GM18867 (cell line): Measurements from ENCODE around the gene ATG16L1.

Experiments used
- ATAC-seq: cut with Tn5 transposase; IDR thresholded peaks from one replicate; pipeline ENCODE4 v1.9.1; 2021; ENCODE audit warnings: mild to moderate bottlenecking, moderate library complexity; ENCODE audit not compliant: unreplicated experiment

The ATG16L1 gene

GRCh38 chr2:233226511-233227031, 24.9 kb upstream of the ATG16L1 start:
- no peak for ATAC-seq

- ATAC-seq = no peak
These were observed 24.0 kb upstream of the ATG16L1 start for GRCh38 chr2:233227346-233227978.

- no peak for ATAC-seq
These were observed 23.1 kb upstream of the ATG16L1 start for GRCh38 chr2:233228376-233228775.

- no peak for ATAC-seq
These were observed 17.7 kb upstream of the ATG16L1 start for GRCh38 chr2:233233618-233234230.

GRCh38 chr2:233234264-233234663, 17.2 kb upstream of the ATG16L1 start:
- ATAC-seq = no peak

- no peak for ATAC-seq
These were observed 16.5 kb upstream of the ATG16L1 start for GRCh38 chr2:233234996-233235395.

GRCh38 chr2:233235977-233236376, 15.5 kb upstream of the ATG16L1 start:
- ATAC-seq = no peak

- ATAC-seq = no peak
These were observed 14.5 kb upstream of the ATG16L1 start for GRCh38 chr2:233236820-233237589.

- ATAC-seq = peak; percentile 53
These were observed 10.6 kb upstream of the ATG16L1 start for GRCh38 chr2:233240897-233241296.

GRCh38 chr2:233241803-233242202, 9.7 kb upstream of the ATG16L1 start:
- no peak for ATAC-seq

GRCh38 chr2:233242231-233242927, 9.1 kb upstream of the ATG16L1 start:
- no peak for ATAC-seq

GRCh38 chr2:233243348-233243747, 8.1 kb upstream of the ATG16L1 start:
- ATAC-seq = no peak

- no peak for ATAC-seq
These were observed 6.7 kb upstream of the ATG16L1 start for GRCh38 chr2:233244818-233245217.

GRCh38 chr2:233245406-233245805, 6.1 kb upstream of the ATG16L1 start:
- ATAC-seq = no peak

GRCh38 chr2:233247116-233247515, 4.4 kb upstream of the ATG16L1 start:
- ATAC-seq = no peak

GRCh38 chr2:233247744-233248143, 3.7 kb upstream of the ATG16L1 start:
- ATAC-seq = no peak

GRCh38 chr2:233248999-233249398, 2.5 kb upstream of the ATG16L1 start:
- ATAC-seq = no peak

- ATAC-seq = no peak
These were observed 905 bp upstream of the ATG16L1 start for GRCh38 chr2:233250568-233250967.

GRCh38 chr2:233250985-233251305, 528 bp upstream of the ATG16L1 start:
- ATAC-seq = peak; percentile 15

GRCh38 chr2:233252227-233252626, 754 bp downstream of the ATG16L1 start:
- ATAC-seq = no peak

- no peak for ATAC-seq
These were observed 3.7 kb downstream of the ATG16L1 start for GRCh38 chr2:233255151-233255550.
